Heart left ventricle (tissue), 16 donors: ENCODE measurements around the gene TANGO6. TPM values are rescaled to one million over a fixed set of nuclear protein-coding genes. Genes with fewer than 3 reads are reported as not detected.
A peak's percentile ranks its signal among the peaks of the same experiment; 100 is the strongest.

Experiments used
- ATAC-seq, 4 donors: fragments of 200-7000 bp; cut with Tn5 transposase; one replicate each; pipeline ENCODE4 v1.9.1; 2020 to 2022; ENCODE audit warnings: moderate library complexity in 4 of 4, mild to moderate bottlenecking in 3 of 4, moderate number of reproducible peaks in 1 of 4
- DNase-seq, 5 donors: peaks; one replicate each; pipeline ENCODE4 v3.0.0-alpha.2; 2020
- H3K27ac ChIP-seq, 12 donors: fragments of 200-600 bp; sonication (generic) in 4 of 12; one replicate each; pipeline versions ENCODE4 v1.5.0 to v1.8.0; 2016 to 2022; ENCODE audit warnings: mild to moderate bottlenecking in 2 of 12
- H3K27me3 ChIP-seq, 9 donors: fragments of 200-600 bp; sonication (generic) in 2 of 9; one replicate each; pipeline versions ENCODE4 v1.5.1 to v1.8.0; 2016 to 2022; ENCODE audit warnings: mild to moderate bottlenecking in 3 of 9
- H3K36me3 ChIP-seq, 9 donors: fragments of 200-600 bp; sonication (generic) in 2 of 9; one replicate each; pipeline versions ENCODE4 v1.5.0 to v1.8.0; 2018 to 2022; ENCODE audit warnings: mild to moderate bottlenecking in 2 of 9
- H3K4me1 ChIP-seq, 12 donors: fragments of 200-600 bp; sonication (generic) in 4 of 12; one replicate each; pipeline versions ENCODE4 v1.5.0 to v1.8.0; 2016 to 2022; ENCODE audit warnings: mild to moderate bottlenecking in 3 of 12
- H3K4me3 ChIP-seq, 12 donors: fragments of 200-600 bp; sonication (generic) in 4 of 12; one replicate each; pipeline versions ENCODE4 v1.5.0 to v1.8.0; 2017 to 2022; ENCODE audit warnings: mild to moderate bottlenecking in 9 of 12, moderate library complexity in 4 of 12
- H3K9me3 ChIP-seq, 12 donors: fragments of 200-600 bp; sonication (generic) in 4 of 12; one replicate each; pipeline versions ENCODE4 v1.5.0 to v1.8.0; 2016 to 2022; ENCODE audit warnings: mild to moderate bottlenecking in 1 of 12
- POLR2A ChIP-seq, 2 donors: fragments of 450-650 bp; IDR thresholded peaks; one replicate each; pipeline ENCODE4 v1.6.1; 2017; ENCODE audit warnings: antibody characterized with exemption in 2 of 2, mild to moderate bottlenecking in 2 of 2, moderate library complexity in 2 of 2
- WGBS, 4 donors: extraction: QIAGEN DNeasy Blood & Tissue Kit in 2 of 4; methylation state at CpG; one replicate each; pipeline versions ENCODE4 v1.1.5 to v1.1.7; 2013 to 2018; 5-methylcytosine and 5-hydroxymethylcytosine counted together
- intact Hi-C, 10 donors: fragments of 100-400 bp; cut with DNase I; formaldehyde crosslinking; loops; one replicate each; pipeline versions ENCODE4 v1.11.1 to v1.14.2; 2022
- polyA plus RNA-seq, 2 donors: library from polyadenylated mRNA; stranded (reverse); fragments of 200-250 nt; gene quantifications; one replicate each; pipeline ENCODE4 v1.2.3, GENCODE V29; 2013
- total RNA-seq, 9 donors: library from RNA; depleted of rRNA in 2 of 9; stranded (reverse); fragments of >200 nt in 2 of 9; fragmentation: NEBNext Ultra II Directional in 3 of 9; extraction: Animal tissue kit (Norgen Biotek cat#: 25700) in 3 of 9; gene quantifications; one replicate each; pipeline versions ENCODE4 v1.1.0 to v1.2.4, GENCODE V29; 2016 to 2023
- TF ChIP-seq, protein P1 (sequence below), 12 donors: fragments of 200-600 bp; sonication (generic) in 4 of 12; IDR thresholded peaks; one replicate each; pipeline versions ENCODE4 v1.5.0 to v1.8.0; 2018 to 2022; ENCODE audit warnings: antibody characterized with exemption in 12 of 12, mild to moderate bottlenecking in 5 of 12
- donor health status: ischemic (EF 13 %, LVEDD 7.1; RV severe dilation, severe dysfunction).
- donor health status: healthy with polysubstance abuse.
- donor health status: DM: no; HTN: yes; CAD: no.
- donor health status: DM: no; HTN: no; CAD: no.
- donor health status: ischemic (EF 25% LVEDD 6.9; RV normal size, moderate dysfunction).
- donor health status: ischemic (EF 25% LVEDD 5.7; RV mildly dilated, moderate dysfunction).
- donor health status: healthy.
- donor health status: DM: yes; HTN: yes; CAD: no.
- donor health status: ischemic (EF 35%, LVEDD 5.7; RV mildly dilated, moderate dysfunction).
- donor health status: nonischemic (EF 11% LVEDD 7.7; RV severe dilation, severe dysfunction).
- donor health status: DM: yes; HTN: yes; CAD: no.
- donor health status: PGD.
- donor health status: ischemic (EF 29% LVEDD 5.4; RV normal size, mild dysfunction).
- donor health status: nonischemic (EF 23%, LVEDD 6.1; RV moderate dilation, normal function).

Gene TANGO6
- total and polyA plus RNA-seq, 11 donors: 1.8 to 14.1 (median 8.8) TPM

DNA sequence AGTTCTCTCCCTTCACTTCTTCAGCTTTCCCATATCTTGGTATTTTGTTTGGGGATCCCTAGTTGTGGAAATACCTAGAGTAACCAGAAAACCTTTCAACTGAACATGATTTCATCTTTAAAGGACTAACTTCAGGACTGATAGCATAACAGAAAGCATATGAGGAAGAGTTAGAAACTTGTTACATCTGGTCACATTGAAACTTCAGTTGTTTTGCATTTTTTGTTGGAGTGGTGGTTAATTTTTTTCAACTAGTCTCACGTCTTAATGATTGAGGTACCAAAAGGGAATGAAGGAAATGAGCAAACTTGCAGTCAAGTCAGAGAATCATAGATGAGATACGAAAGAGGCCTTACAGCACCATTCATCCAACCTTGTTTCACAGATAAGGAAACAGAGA, 49.6 kb downstream of the TANGO6 start:
- H3K27me3 ChIP-seq: no peaks in the 10 kb centered on the region
- intact Hi-C loops: loop anchor here in 1 of 10 donors (10.0 kb wide), 1 partner anchor 368 kb away; no protein-coding TSS in a partner anchor
- 95 to 100% (median 98%) methylated on average over 2 of the region's 2 CpGs for WGBS, 4 donors
- no peaks in the 10 kb centered on the region for H3K36me3 ChIP-seq
- no peak for DNase-seq
- H3K9me3 ChIP-seq: no peaks in the 10 kb centered on the region
- H3K27ac ChIP-seq: no peak overlapping the region
- no peak for ATAC-seq
- peaks cover 0 to 11% (median 0%) of the 10 kb centered on the region in 12 donors for H3K4me1 ChIP-seq
- TF ChIP-seq, protein P1, sequence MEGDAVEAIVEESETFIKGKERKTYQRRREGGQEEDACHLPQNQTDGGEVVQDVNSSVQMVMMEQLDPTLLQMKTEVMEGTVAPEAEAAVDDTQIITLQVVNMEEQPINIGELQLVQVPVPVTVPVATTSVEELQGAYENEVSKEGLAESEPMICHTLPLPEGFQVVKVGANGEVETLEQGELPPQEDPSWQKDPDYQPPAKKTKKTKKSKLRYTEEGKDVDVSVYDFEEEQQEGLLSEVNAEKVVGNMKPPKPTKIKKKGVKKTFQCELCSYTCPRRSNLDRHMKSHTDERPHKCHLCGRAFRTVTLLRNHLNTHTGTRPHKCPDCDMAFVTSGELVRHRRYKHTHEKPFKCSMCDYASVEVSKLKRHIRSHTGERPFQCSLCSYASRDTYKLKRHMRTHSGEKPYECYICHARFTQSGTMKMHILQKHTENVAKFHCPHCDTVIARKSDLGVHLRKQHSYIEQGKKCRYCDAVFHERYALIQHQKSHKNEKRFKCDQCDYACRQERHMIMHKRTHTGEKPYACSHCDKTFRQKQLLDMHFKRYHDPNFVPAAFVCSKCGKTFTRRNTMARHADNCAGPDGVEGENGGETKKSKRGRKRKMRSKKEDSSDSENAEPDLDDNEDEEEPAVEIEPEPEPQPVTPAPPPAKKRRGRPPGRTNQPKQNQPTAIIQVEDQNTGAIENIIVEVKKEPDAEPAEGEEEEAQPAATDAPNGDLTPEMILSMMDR (IDR thresholded peaks at IDR 0.05): no peak
- no peak for TF ChIP-seq POLR2A (IDR thresholded peaks at IDR 0.05)
- no peak overlapping the region for H3K4me3 ChIP-seq

DNA sequence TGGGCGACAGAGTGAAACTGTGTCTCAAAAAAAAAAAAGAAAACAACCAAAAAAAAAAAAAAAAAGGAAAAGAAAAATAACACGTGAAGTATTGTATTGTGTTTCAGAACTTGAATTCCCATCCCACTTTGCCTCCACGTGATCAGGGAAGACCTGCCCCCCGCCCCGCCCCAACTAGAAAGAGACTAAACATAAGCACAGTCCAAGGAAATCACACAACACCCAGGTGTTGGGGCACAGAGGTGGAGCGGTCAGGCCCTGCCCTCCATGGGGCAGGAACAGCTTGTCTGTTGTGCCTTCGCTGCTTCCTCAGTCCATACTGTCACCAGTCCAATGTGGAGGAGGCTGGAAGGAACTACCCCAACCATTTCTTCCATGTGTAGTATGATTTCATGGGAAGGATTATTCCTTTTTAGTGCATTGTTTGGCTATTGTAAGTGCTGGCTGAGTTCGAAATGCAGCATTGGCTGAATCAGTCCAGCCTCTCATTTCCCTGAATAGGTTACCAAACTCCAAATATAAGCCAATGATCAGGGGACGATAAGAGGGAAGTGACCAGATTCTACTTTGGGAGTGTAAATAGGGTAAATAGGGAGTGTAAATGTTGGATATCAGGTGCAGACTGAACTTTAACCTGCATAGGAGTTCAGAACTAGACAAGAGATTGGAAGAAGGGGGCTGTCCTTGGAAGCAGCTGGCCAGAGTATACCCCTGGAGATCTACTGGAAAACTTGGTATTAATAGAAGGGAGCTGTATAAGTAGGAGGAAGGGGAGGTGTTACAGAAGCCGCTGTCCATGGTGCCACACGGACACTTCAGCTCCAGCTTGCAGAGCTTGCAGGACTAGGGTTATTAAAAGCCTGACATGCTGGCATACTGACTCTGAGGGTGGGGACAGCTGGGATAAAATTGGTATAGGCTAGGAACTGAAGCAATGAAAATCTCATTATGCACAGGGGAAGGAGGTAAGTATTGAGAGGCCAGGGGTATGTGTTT, 50.7 kb downstream of the TANGO6 start:
- DNase-seq: peak in 4 of 5 donors; percentile 24 to 59 (median 42)
- Histone ChIP-seq H3K9me3 (no peaks in the 10 kb centered on the region), H3K36me3 (no peaks in the 10 kb centered on the region), H3K4me3 (no peak overlapping the region), H3K27ac (no peak overlapping the region), H3K4me1 (peaks cover 0 to 11% (median 0%) of the 10 kb centered on the region in 12 donors), H3K27me3 (no peaks in the 10 kb centered on the region)
- intact Hi-C loops: loop anchor here in 1 of 10 donors (10.0 kb wide), 1 partner anchor 369 kb away; no protein-coding TSS in a partner anchor
- ATAC-seq: peak; percentile 77 to 97 (median 92)
- WGBS, 4 donors: 80 to 83% (median 82%) methylated on average over 11 of the region's 11 CpGs
- TF ChIP-seq, protein P1 (IDR thresholded peaks at IDR 0.05): no peak
- TF ChIP-seq POLR2A (IDR thresholded peaks at IDR 0.05): no peak

DNA sequence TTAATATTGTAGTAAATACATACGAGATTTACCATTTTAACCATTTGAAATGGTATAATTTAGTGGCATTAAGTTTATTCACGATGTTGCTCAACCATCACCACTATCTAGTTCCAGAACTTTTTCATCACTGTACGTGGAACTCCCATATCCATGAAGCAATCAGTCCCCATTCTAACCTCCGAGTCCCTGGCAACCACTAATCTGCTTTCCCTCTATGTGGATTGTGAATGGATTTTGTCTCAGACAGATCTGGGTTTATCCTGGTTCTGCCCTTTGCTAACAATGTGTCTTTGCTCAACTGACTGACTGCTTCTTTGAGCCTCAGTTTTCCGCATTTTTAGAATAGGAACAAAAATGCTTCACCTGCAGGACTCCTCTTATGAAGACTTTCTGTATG, 51.4 kb downstream of the TANGO6 start:
- WGBS, 4 donors: 90 to 94% (median 90%) methylated on average over 5 of the region's 5 CpGs
- DNase-seq: no peak

More for the DNA sequence above, 51.4 kb downstream of the TANGO6 start:
- Histone ChIP-seq H3K9me3 (no peaks in the 10 kb centered on the region), H3K4me1 (peaks cover 0 to 4% (median 0%) of the 10 kb centered on the region in 12 donors), H3K4me3 (no peak overlapping the region), H3K36me3 (no peaks in the 10 kb centered on the region), H3K27me3 (no peaks in the 10 kb centered on the region), H3K27ac (no peak overlapping the region)
- TF ChIP-seq, protein P1 (IDR thresholded peaks at IDR 0.05): no peak
- no peak for TF ChIP-seq POLR2A (IDR thresholded peaks at IDR 0.05)
- ATAC-seq: no peak
- intact Hi-C loops: loop anchor here in 1 of 10 donors (10.0 kb wide), 1 partner anchor 370 kb away; no protein-coding TSS in a partner anchor
